GM23338 (cell line): ENCODE data around the gene KLHL26. TPM values are rescaled to one million over a fixed set of nuclear protein-coding genes. Genes with fewer than 3 reads are reported as not detected.

Experiments used
- ATAC-seq: fragments of 200-7000 bp; cut with Tn5 transposase; 3 replicates; pipeline ENCODE4 v1.9.1; 2020
- DNase-seq: peaks from one replicate; pipeline ENCODE4 v3.0.0-alpha.2; 2015; ENCODE audit warnings: low spot score
- H2AFZ ChIP-seq: fragments of 200-600 bp; sonication (generic); 2 replicates; pipeline ENCODE4 v1.8.0; 2016; ENCODE audit warnings: antibody characterized with exemption, mild to moderate bottlenecking, moderate library complexity
- H3F3A ChIP-seq: fragments of 200-600 bp; sonication (generic); replicated peaks from 2 replicates; pipeline ENCODE4 v1.8.0; 2017; ENCODE audit warnings: antibody characterized with exemption, mixed run types, low read depth
- H3K27ac ChIP-seq: fragments of 200-600 bp; sonication (generic); 2 replicates; pipeline ENCODE4 v1.6.1; 2016; ENCODE audit warnings: low read depth
- H3K27me3 ChIP-seq: fragments of 200-600 bp; sonication (generic); 2 replicates; pipeline ENCODE4 v1.8.0; 2016; ENCODE audit warnings: mild to moderate bottlenecking, mixed run types, moderate library complexity; ENCODE audit not compliant: insufficient read depth
- H3K36me3 ChIP-seq: fragments of 200-600 bp; sonication (generic); 2 replicates; pipeline ENCODE4 v1.8.0; 2016; ENCODE audit warnings: mild to moderate bottlenecking; ENCODE audit not compliant: insufficient read depth
- H3K4me1 ChIP-seq: fragments of 200-600 bp; sonication (generic); 2 replicates; pipeline ENCODE4 v1.8.0; 2016; ENCODE audit warnings: mild to moderate bottlenecking, moderate library complexity; ENCODE audit not compliant: insufficient read depth
- H3K4me2 ChIP-seq: fragments of 200-600 bp; sonication (generic); 2 replicates; pipeline ENCODE4 v1.7.1; 2017; ENCODE audit warnings: mixed run types
- H3K4me3 ChIP-seq: fragments of 200-600 bp; sonication (generic); 2 replicates; pipeline ENCODE4 v1.6.1; 2016; ENCODE audit warnings: mixed run types
- H3K79me2 ChIP-seq: fragments of 200-600 bp; sonication (generic); replicated peaks from 2 replicates; pipeline ENCODE4 v1.8.0; 2017; ENCODE audit warnings: mild to moderate bottlenecking; ENCODE audit not compliant: insufficient read depth
- H3K9me2 ChIP-seq: fragments of 200-600 bp; sonication (generic); 2 replicates; pipeline ENCODE4 v1.8.0; 2017; ENCODE audit not compliant: insufficient read depth
- H4K20me1 ChIP-seq: fragments of 200-600 bp; sonication (generic); replicated peaks from 2 replicates; pipeline ENCODE4 v1.8.0; 2017; ENCODE audit warnings: mild to moderate bottlenecking; ENCODE audit not compliant: insufficient read depth
- H3K27ac Mint-ChIP-seq: 2 replicates; pipeline ENCODE4 v1.8.0; 2020; ENCODE audit warnings: inconsistent platforms, mild to moderate bottlenecking, moderate library complexity, mixed read lengths
- H3K27me3 Mint-ChIP-seq: 3 replicates; pipeline ENCODE4 v1.8.0; 2022; ENCODE audit warnings: low read depth, mild to moderate bottlenecking, moderate library complexity, mixed read lengths, inconsistent platforms; ENCODE audit not compliant: insufficient read depth, poor library complexity
- H3K36me3 Mint-ChIP-seq: 3 replicates; pipeline ENCODE4 v1.8.0; 2021; ENCODE audit warnings: low read depth, mild to moderate bottlenecking, inconsistent platforms, moderate library complexity, mixed read lengths
- H3K4me1 Mint-ChIP-seq: 3 replicates; pipeline ENCODE4 v1.8.0; 2020; ENCODE audit warnings: mild to moderate bottlenecking, inconsistent platforms, mixed read lengths
- H3K4me3 Mint-ChIP-seq: 3 replicates; pipeline ENCODE4 v1.8.0; 2021; ENCODE audit warnings: moderate library complexity, mild to moderate bottlenecking, inconsistent platforms, mixed read lengths
- H3K9me3 Mint-ChIP-seq: 3 replicates; pipeline ENCODE4 v1.8.0; 2020; ENCODE audit warnings: moderate library complexity, mild to moderate bottlenecking, inconsistent platforms, mixed read lengths
- EZH2 ChIP-seq: fragments of 200-600 bp; sonication (generic); IDR thresholded peaks from one replicate; pipeline ENCODE4 v1.8.0; 2017; ENCODE audit warnings: antibody characterized with exemption, mild to moderate bottlenecking, low read depth; ENCODE audit not compliant: unreplicated experiment
- EZH2phosphoT487 ChIP-seq: fragments of 200-600 bp; sonication (generic); IDR thresholded peaks from one replicate; pipeline ENCODE4 v1.8.1; 2018; ENCODE audit warnings: antibody characterized with exemption; ENCODE audit not compliant: unreplicated experiment
- STAT1 ChIP-seq: IDR thresholded peaks from one replicate; pipeline ENCODE4 v1.6.1; 2016; ENCODE audit warnings: antibody characterized with exemption; ENCODE audit not compliant: unreplicated experiment
- polyA plus RNA-seq: library from polyadenylated mRNA; unstranded; fragments of >200 nt; fragmentation: Nextera tagmentation; extraction: Ambion mirVana; gene quantifications from 2 replicates; pipeline ENCODE4 v1.2.1, GENCODE V29; 2016
- total RNA-seq: library from RNA; depleted of rRNA; stranded (reverse); fragments of >200 nt; shearing (Covaris generic); gene quantifications from 2 replicates; pipeline ENCODE4 v1.2.3, GENCODE V29; 2014
- TF ChIP-seq, protein P1 (sequence below): IDR thresholded peaks from 2 replicates; pipeline ENCODE4 v1.6.1; 2016; ENCODE audit warnings: antibody characterized with exemption
- TF ChIP-seq, protein P2 (sequence below), 2 experiments: fragments of 200-600 bp in 1 of 2; sonication (generic) in 1 of 2; conservative IDR thresholded peaks; 2 replicates each; pipeline versions ENCODE4 v1.5.1 to v1.6.1; 2016 to 2017; ENCODE audit warnings: antibody characterized with exemption in 2 of 2, low read depth in 2 of 2, mild to moderate bottlenecking in 2 of 2, moderate library complexity in 1 of 2
- TF ChIP-seq, protein P3 (sequence below): fragments of 250-450 bp; sonication (Bioruptor Pico); IDR thresholded peaks from 2 replicates; pipeline ENCODE4 v1.5.0; 2020; ENCODE audit warnings: mild to moderate bottlenecking, moderate library complexity

The KLHL26 gene
- total and polyA plus RNA-seq, 2 experiments from 2014 or later = 3.6 to 11.2 TPM

DNA sequence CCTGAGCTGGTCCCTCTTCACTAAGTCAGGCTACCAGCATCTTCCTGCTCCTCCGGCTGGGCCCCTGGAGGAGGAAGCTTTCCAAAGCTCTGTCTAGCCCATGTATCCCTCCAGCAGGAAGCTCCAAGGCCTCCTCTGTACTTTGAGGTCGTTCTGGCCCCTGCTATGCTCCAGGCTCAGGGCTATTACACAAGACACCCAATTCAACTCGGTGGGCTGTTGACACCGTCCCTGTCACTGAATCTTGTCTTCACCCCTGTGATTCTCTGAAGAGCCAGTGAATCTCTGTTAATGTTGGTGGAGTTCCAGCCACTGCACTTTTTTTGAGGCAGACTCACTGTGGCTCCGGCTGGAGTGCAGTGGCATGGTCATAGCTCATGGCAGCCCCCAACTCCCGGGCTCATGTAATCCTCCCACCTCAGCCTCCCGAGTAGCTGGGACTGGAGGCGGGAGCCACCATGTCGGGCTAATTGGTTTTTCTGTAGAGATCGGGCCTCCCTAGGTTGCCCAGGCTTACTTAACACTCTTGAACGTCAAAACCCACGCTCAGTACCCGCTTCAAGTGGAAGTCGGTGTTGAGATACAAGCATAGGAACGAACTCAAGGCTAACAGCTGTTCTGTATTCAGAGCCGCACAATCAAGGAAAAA lies 48.7 kb upstream of the KLHL26 start:
- H3K27ac Mint-ChIP-seq = peak overlapping the region; percentile 89
- H3F3A ChIP-seq = peaks cover 29% of the 10 kb centered on the region
- H3K4me1 Mint-ChIP-seq = peaks cover 18% of the 10 kb centered on the region
- H3K27me3 Mint-ChIP-seq = peaks cover 40% of the 10 kb centered on the region
- peak overlapping the region; percentile 89 for H3K27ac ChIP-seq
- H3K9me2 ChIP-seq = no peaks in the 10 kb centered on the region
- peak overlapping the region; percentile 75 for H3K4me2 ChIP-seq
- 0 out of 3 replicates have a peak, but pooled peaks cover 4% of the 10 kb centered on the region for H3K9me3 Mint-ChIP-seq
- H3K4me1 ChIP-seq = peaks cover 10% of the 10 kb centered on the region
- H2AFZ ChIP-seq = peak overlapping the region; percentile 97
- H4K20me1 ChIP-seq = no peaks in the 10 kb centered on the region; the same call in 1 of the 2 replicates
- no peaks in the 10 kb centered on the region; the same call in 1 of the 2 replicates for H3K36me3 ChIP-seq
- DNase-seq (no peak), ATAC-seq (no peak)
- H3K27me3 ChIP-seq = no peaks in the 10 kb centered on the region
- peak overlapping the region; percentile 86 for H3K4me3 Mint-ChIP-seq
- peaks cover 16% of the 10 kb centered on the region for H3K36me3 Mint-ChIP-seq
- peaks cover 3% of the 10 kb centered on the region; the same call in 1 of the 2 replicates for H3K79me2 ChIP-seq
- TF ChIP-seq, protein P1, sequence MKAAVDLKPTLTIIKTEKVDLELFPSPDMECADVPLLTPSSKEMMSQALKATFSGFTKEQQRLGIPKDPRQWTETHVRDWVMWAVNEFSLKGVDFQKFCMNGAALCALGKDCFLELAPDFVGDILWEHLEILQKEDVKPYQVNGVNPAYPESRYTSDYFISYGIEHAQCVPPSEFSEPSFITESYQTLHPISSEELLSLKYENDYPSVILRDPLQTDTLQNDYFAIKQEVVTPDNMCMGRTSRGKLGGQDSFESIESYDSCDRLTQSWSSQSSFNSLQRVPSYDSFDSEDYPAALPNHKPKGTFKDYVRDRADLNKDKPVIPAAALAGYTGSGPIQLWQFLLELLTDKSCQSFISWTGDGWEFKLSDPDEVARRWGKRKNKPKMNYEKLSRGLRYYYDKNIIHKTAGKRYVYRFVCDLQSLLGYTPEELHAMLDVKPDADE = no peak
- TF ChIP-seq EZH2phosphoT487 = no peak
- peak overlapping the region; percentile 91 for H3K4me3 ChIP-seq

DNA sequence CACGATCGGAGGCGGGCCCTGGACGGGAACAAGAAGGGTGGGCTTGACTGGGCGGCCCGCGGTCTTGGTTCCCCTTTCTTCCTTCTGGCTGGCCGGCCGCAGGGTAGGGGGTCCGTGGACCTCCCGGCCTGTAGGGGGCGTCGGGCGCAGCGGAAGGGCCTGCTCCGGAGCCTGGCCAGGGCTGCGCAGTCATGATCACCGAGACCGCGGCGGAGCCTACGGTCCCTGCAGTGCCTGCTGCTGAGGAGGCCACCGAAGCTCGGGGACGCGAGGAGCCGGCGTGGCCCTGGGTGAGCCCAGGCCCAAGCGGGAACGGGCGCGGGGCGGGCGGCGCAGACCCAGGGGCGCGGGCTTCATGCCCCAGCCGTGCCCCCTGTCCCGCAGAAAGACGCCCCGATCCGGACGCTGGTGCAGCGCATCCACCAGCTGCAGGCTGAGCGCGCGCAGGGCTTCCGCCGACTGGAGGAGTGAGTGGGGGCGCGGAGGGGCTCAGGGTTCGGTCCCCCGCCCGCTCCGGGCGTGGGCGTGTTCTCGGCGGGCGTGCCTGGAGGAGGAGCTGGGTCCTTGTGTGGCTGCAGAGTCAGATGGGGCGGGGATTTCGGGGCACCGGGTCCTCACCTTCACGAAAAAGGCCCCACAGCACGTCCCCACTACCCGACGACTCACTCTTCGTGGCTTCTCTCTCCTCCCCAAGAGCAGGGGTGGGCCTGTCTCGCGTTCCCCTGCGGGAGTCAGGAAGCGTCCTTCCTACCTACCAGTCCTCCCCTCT lies 48.0 kb upstream of the KLHL26 start, which contains the start of gene REX1BD:
Gene REX1BD, plus strand, starts transcription at position 188 of the 769 bp plus-strand sequence. Its CDS starts 4 bp downstream, at position 192.
- Mint-ChIP-seq H3K9me3 (0 out of 3 replicates have a peak, but pooled peaks cover 4% of the 10 kb centered on the region), H3K4me3 (peak within 1 kb of the TSS; percentile 86), H3K4me1 (peaks cover 25% of the 10 kb centered on the region), H3K27me3 (peaks cover 40% of the 10 kb centered on the region), H3K36me3 (peaks cover 17% of the 10 kb centered on the region), H3K27ac (peak within 1 kb of the TSS; percentile 99)
- Histone ChIP-seq H3K4me1 (peaks cover 16% of the 10 kb centered on the region), H3F3A (peaks cover 33% of the 10 kb centered on the region), H3K27me3 (no peaks in the 10 kb centered on the region), H4K20me1 (no peaks in the 10 kb centered on the region; the same call in 1 of the 2 replicates), H2AFZ (peak within 1 kb of the TSS; percentile 97), H3K79me2 (peaks cover 3% of the 10 kb centered on the region; the same call in 1 of the 2 replicates), H3K4me3 (peak within 1 kb of the TSS; percentile 91), H3K4me2 (peak within 1 kb of the TSS; percentile 75), H3K36me3 (no peaks in the 10 kb centered on the region; the same call in 1 of the 2 replicates), H3K27ac (peak within 1 kb of the TSS; percentile 89), H3K9me2 (no peaks in the 10 kb centered on the region)
- peak; percentile 88 for DNase-seq
- ATAC-seq = peak; percentile 70
- TF ChIP-seq, protein P2, sequence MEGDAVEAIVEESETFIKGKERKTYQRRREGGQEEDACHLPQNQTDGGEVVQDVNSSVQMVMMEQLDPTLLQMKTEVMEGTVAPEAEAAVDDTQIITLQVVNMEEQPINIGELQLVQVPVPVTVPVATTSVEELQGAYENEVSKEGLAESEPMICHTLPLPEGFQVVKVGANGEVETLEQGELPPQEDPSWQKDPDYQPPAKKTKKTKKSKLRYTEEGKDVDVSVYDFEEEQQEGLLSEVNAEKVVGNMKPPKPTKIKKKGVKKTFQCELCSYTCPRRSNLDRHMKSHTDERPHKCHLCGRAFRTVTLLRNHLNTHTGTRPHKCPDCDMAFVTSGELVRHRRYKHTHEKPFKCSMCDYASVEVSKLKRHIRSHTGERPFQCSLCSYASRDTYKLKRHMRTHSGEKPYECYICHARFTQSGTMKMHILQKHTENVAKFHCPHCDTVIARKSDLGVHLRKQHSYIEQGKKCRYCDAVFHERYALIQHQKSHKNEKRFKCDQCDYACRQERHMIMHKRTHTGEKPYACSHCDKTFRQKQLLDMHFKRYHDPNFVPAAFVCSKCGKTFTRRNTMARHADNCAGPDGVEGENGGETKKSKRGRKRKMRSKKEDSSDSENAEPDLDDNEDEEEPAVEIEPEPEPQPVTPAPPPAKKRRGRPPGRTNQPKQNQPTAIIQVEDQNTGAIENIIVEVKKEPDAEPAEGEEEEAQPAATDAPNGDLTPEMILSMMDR (conservative IDR thresholded peaks at IDR 0.05; ENCODE audit: low read depth in 2 of 2) = peak; percentile 75 to 92
- TF ChIP-seq EZH2 (no peak), STAT1 (no peak)
- TF ChIP-seq, protein P1 = peak; percentile 68; the same call in 1 of the 2 replicates
- TF ChIP-seq, protein P3, sequence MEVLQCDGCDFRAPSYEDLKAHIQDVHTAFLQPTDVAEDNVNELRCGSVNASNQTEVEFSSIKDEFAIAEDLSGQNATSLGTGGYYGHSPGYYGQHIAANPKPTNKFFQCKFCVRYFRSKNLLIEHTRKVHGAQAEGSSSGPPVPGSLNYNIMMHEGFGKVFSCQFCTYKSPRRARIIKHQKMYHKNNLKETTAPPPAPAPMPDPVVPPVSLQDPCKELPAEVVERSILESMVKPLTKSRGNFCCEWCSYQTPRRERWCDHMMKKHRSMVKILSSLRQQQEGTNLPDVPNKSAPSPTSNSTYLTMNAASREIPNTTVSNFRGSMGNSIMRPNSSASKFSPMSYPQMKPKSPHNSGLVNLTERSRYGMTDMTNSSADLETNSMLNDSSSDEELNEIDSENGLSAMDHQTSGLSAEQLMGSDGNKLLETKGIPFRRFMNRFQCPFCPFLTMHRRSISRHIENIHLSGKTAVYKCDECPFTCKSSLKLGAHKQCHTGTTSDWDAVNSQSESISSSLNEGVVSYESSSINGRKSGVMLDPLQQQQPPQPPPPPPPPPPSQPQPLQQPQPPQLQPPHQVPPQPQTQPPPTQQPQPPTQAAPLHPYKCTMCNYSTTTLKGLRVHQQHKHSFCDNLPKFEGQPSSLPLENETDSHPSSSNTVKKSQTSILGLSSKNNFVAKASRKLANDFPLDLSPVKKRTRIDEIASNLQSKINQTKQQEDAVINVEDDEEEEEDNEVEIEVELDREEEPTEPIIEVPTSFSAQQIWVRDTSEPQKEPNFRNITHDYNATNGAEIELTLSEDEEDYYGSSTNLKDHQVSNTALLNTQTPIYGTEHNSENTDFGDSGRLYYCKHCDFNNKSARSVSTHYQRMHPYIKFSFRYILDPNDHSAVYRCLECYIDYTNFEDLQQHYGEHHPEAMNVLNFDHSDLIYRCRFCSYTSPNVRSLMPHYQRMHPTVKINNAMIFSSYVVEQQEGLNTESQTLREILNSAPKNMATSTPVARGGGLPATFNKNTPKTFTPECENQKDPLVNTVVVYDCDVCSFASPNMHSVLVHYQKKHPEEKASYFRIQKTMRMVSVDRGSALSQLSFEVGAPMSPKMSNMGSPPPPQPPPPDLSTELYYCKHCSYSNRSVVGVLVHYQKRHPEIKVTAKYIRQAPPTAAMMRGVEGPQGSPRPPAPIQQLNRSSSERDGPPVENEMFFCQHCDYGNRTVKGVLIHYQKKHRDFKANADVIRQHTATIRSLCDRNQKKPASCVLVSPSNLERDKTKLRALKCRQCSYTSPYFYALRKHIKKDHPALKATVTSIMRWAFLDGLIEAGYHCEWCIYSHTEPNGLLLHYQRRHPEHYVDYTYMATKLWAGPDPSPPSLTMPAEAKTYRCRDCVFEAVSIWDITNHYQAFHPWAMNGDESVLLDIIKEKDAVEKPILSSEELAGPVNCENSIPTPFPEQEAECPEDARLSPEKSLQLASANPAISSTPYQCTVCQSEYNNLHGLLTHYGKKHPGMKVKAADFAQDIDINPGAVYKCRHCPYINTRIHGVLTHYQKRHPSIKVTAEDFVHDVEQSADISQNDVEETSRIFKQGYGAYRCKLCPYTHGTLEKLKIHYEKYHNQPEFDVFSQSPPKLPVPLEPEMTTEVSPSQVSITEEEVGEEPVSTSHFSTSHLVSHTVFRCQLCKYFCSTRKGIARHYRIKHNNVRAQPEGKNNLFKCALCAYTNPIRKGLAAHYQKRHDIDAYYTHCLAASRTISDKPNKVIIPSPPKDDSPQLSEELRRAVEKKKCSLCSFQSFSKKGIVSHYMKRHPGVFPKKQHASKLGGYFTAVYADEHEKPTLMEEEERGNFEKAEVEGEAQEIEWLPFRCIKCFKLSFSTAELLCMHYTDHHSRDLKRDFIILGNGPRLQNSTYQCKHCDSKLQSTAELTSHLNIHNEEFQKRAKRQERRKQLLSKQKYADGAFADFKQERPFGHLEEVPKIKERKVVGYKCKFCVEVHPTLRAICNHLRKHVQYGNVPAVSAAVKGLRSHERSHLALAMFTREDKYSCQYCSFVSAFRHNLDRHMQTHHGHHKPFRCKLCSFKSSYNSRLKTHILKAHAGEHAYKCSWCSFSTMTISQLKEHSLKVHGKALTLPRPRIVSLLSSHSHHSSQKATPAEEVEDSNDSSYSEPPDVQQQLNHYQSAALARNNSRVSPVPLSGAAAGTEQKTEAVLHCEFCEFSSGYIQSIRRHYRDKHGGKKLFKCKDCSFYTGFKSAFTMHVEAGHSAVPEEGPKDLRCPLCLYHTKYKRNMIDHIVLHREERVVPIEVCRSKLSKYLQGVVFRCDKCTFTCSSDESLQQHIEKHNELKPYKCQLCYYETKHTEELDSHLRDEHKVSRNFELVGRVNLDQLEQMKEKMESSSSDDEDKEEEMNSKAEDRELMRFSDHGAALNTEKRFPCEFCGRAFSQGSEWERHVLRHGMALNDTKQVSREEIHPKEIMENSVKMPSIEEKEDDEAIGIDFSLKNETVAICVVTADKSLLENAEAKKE = no peak
